ENCODE results near the gene WWC2.
"Not testable (repeated sequence)": the region's sequence is repeated elsewhere in the genome, so short reads cannot be mapped to it uniquely, and the experiment has no call there.

WWC2 gene

GRCh38 chr4:183173580-183174526, 74.8 kb downstream of the WWC2 start:
- no peak for DNase-seq

GRCh38 chr4:183175631-183176232, 76.7 kb downstream of the WWC2 start:
- DNase-seq, result no peak

GRCh38 chr4:183177001-183177400, 77.9 kb downstream of the WWC2 start:
- no peak for DNase-seq

GRCh38 chr4:183178201-183178600, 79.1 kb downstream of the WWC2 start:
- no peak for DNase-seq

- no peak for DNase-seq
These were observed 81.0 kb downstream of the WWC2 start for GRCh38 chr4:183180096-183180495.

GRCh38 chr4:183180621-183181020, 81.6 kb downstream of the WWC2 start:
- DNase-seq, result no peak

- no peak for DNase-seq
These were observed 82.0 kb downstream of the WWC2 start for GRCh38 chr4:183181081-183181480.

- DNase-seq, result peak; percentile 2
These were observed 84.0 kb downstream of the WWC2 start for GRCh38 chr4:183182873-183183725.

- no peak for DNase-seq
These were observed 85.0 kb downstream of the WWC2 start for GRCh38 chr4:183183906-183184535.

- DNase-seq, result no peak
These were observed 86.0 kb downstream of the WWC2 start for GRCh38 chr4:183185018-183185417.

GRCh38 chr4:183185559-183185958, 86.5 kb downstream of the WWC2 start:
- DNase-seq, result no peak

GRCh38 chr4:183186813-183187212, 87.8 kb downstream of the WWC2 start:
- no peak for DNase-seq

- DNase-seq, result no peak
These were observed 92.0 kb downstream of the WWC2 start for GRCh38 chr4:183190900-183191527.

- DNase-seq, result no peak
These were observed 92.6 kb downstream of the WWC2 start for GRCh38 chr4:183191630-183192029.

- DNase-seq, result no peak
These were observed 93.5 kb downstream of the WWC2 start for GRCh38 chr4:183192571-183192970.

GRCh38 chr4:183193730-183194338, 94.8 kb downstream of the WWC2 start:
- DNase-seq, result not testable (repeated sequence)

GRCh38 chr4:183195534-183195933, 96.5 kb downstream of the WWC2 start:
- DNase-seq, result no peak

GRCh38 chr4:183197140-183197539, 98.1 kb downstream of the WWC2 start:
- no peak for DNase-seq

GRCh38 chr4:183200453-183200852, 101.4 kb downstream of the WWC2 start:
- DNase-seq, result no peak

GRCh38 chr4:183201331-183201730, 102.3 kb downstream of the WWC2 start:
- DNase-seq, result no peak

- no peak for DNase-seq
These were observed 103.5 kb downstream of the WWC2 start for GRCh38 chr4:183202523-183202922.

GRCh38 chr4:183204793-183205192, 105.7 kb downstream of the WWC2 start:
- DNase-seq, result no peak

All from effector CD4-positive, alpha-beta T cell (primary cell).